K562 (cell line): Measurements from ENCODE around the gene KAT6B. TPM values are rescaled to one million over a fixed set of nuclear protein-coding genes. Genes with fewer than 3 reads are reported as not detected.
A peak's percentile ranks its signal among the peaks of the same experiment; 100 is the strongest.

Source experiments
- ATAC-seq: fragments of 200-7000 bp; cut with Tn5 transposase; 3 replicates; pipeline ENCODE4 v1.9.1; 2020; ENCODE audit warnings: moderate library complexity
- BruUV-seq: library from RNA; stranded (reverse); fragments of 400-500 nt; replicated peaks from 2 replicates; lab custom pipeline; 2021; lab: Mats Ljungman, UMichigan
- CTCF ChIA-PET: fragments of 300-600 bp; formaldehyde crosslinking; extraction: SDS; loops from one replicate; lab custom pipeline; 2021; ENCODE audit warnings: low intra/inter-chr PET ratio; lab: Yijun Ruan, JAX
- POLR2A ChIA-PET: fragments of 300-600, 350-650 bp; sonication (Branson Sonifier 250); formaldehyde crosslinking; extraction: SDS; loops from one replicate; lab custom pipeline; 2021; ENCODE audit warnings: antibody characterized with exemption, inconsistent platforms; lab: Yijun Ruan, JAX
- DNase-seq, 4 experiments: peaks; one replicate each; pipeline versions ENCODE4 v3.0.0 to v3.0.0-alpha.2; 2011 to 2018; ENCODE audit warnings: low spot score in 3 of 4, mixed read lengths in 3 of 4; ENCODE audit errors: extremely low read depth in 1 of 4
- FAIRE-seq: peaks from 2 replicates; lab custom pipeline; 2011; peaks lifted over from hg19 to GRCh38; lab: Jason Lieb, UNC
- H2AFZ ChIP-seq: 2 replicates; pipeline ENCODE4 v1.6.0; 2011; ENCODE audit warnings: low read depth, low read length, control low read depth, inconsistent platforms
- H3K27ac ChIP-seq: fragments of 200-600 bp; 3 replicates; pipeline ENCODE4 v1.8.0; 2011; ENCODE audit warnings: low read depth, mild to moderate bottlenecking, control low read depth, inconsistent platforms, low read length, moderate library complexity, mixed read lengths; ENCODE audit errors: extremely low read depth
- H3K27me3 ChIP-seq, 2 experiments: fragments of 300-600 bp in 1 of 2; 2 replicates in 1 of 2; 3 replicates in 1 of 2; pipeline versions ENCODE4 v1.6.0 to v1.8.0; 2011; ENCODE audit warnings: inconsistent platforms in 2 of 2, low read length in 2 of 2, mild to moderate bottlenecking in 1 of 2, mixed read lengths in 1 of 2, moderate library complexity in 1 of 2; ENCODE audit not compliant: control insufficient read depth in 2 of 2, insufficient read depth in 2 of 2
- H3K36me3 ChIP-seq: fragments of 300-600 bp; 3 replicates; pipeline ENCODE4 v1.8.0; 2011; ENCODE audit warnings: mild to moderate bottlenecking, low read length, inconsistent platforms; ENCODE audit not compliant: control insufficient read depth, insufficient read depth
- H3K4me1 ChIP-seq, 2 experiments: fragments of 200-600 bp in 1 of 2; replicated peaks in 1 of 2; 2 replicates in 1 of 2; 3 replicates in 1 of 2; pipeline versions ENCODE4 v1.5.1 to v1.8.0; 2011; ENCODE audit warnings: inconsistent platforms in 2 of 2, low read length in 2 of 2, mild to moderate bottlenecking in 1 of 2, mixed read lengths in 1 of 2, moderate library complexity in 1 of 2; ENCODE audit not compliant: control insufficient read depth in 2 of 2, insufficient read depth in 2 of 2
- H3K4me2 ChIP-seq: 2 replicates; pipeline ENCODE4 v1.6.1; 2011; ENCODE audit warnings: low read length, control low read depth, inconsistent platforms, mixed read lengths; ENCODE audit not compliant: insufficient read depth
- H3K4me3 ChIP-seq: fragments of 200-600 bp; sonication (generic), shearing (Covaris generic); 2 replicates; pipeline ENCODE4 v1.5.1; 2016; ENCODE audit warnings: control low read depth, inconsistent platforms
- H3K79me2 ChIP-seq: fragments of 200-600 bp; 3 replicates; pipeline ENCODE4 v1.8.0; 2011; ENCODE audit warnings: low read length, inconsistent platforms; ENCODE audit not compliant: control insufficient read depth, insufficient read depth
- H3K9ac ChIP-seq, 2 experiments: 2 replicates each; pipeline versions ENCODE4 v1.6.0 to v1.6.1; 2011; ENCODE audit warnings: low read depth in 2 of 2, low read length in 2 of 2, control low read depth in 1 of 2, inconsistent platforms in 1 of 2, mild to moderate bottlenecking in 1 of 2, mixed read lengths in 1 of 2; ENCODE audit not compliant: insufficient read depth in 1 of 2
- H3K9me1 ChIP-seq: one replicate; pipeline ENCODE4 v1.6.0; 2011; ENCODE audit warnings: inconsistent platforms, mild to moderate bottlenecking, low read length, moderate library complexity; ENCODE audit not compliant: control insufficient read depth, insufficient read depth
- H3K9me3 ChIP-seq: replicated peaks from 2 replicates; pipeline ENCODE4 v1.5.1; 2011; ENCODE audit warnings: low read depth, low read length, inconsistent platforms; ENCODE audit not compliant: control insufficient read depth, insufficient read depth
- H4K20me1 ChIP-seq: replicated peaks from 2 replicates; pipeline ENCODE4 v1.6.1; 2011; ENCODE audit warnings: low read length, inconsistent platforms, mixed read lengths; ENCODE audit not compliant: control insufficient read depth, insufficient read depth
- ARID1B ChIP-seq: fragments of 450-650 bp; IDR thresholded peaks from 2 replicates; pipeline ENCODE4 v1.6.1; 2016; ENCODE audit warnings: antibody characterized with exemption, mild to moderate bottlenecking, inconsistent platforms
- FOXA1 ChIP-seq: fragments of 450-650 bp; IDR thresholded peaks from 2 replicates; pipeline ENCODE4 v1.6.1; 2016; ENCODE audit warnings: mild to moderate bottlenecking, borderline replicate concordance
- HNRNPK ChIP-seq: fragments of 200-400 bp; formaldehyde crosslinking; IDR thresholded peaks from one replicate; pipeline ENCODE4 v1.6.1; 2018; ENCODE audit warnings: mild to moderate bottlenecking, low read depth, low read length; ENCODE audit not compliant: poor library complexity, severe bottlenecking
- HNRNPL ChIP-seq: fragments of 200-400 bp; formaldehyde crosslinking; IDR thresholded peaks from 2 replicates; pipeline ENCODE4 v1.6.1; 2017; ENCODE audit warnings: low read depth, mild to moderate bottlenecking, low read length
- HOXB6 ChIP-seq: fragments of 250-450 bp; sonication (Bioruptor Pico); IDR thresholded peaks from 2 replicates; pipeline ENCODE4 v1.5.1; 2022; ENCODE audit warnings: mild to moderate bottlenecking, borderline replicate concordance
- JUND ChIP-seq, 2 experiments: IDR thresholded peaks; 2 replicates in 1 of 2; 3 replicates in 1 of 2; pipeline ENCODE4 v1.6.1; 2011; ENCODE audit warnings: borderline replicate concordance in 2 of 2, low read depth in 2 of 2, low read length in 2 of 2, improper control_type of control experiment in 1 of 2, missing biosample characterization in 1 of 2, missing genetic modification characterization in 1 of 2, missing genetic modification reagents in 1 of 2
- MED1 ChIP-seq: sonication (generic); formaldehyde crosslinking; IDR thresholded peaks from 2 replicates; pipeline ENCODE4 v1.8.1; 2023; ENCODE audit warnings: missing genetic modification reagents, borderline replicate concordance
- MEIS2 ChIP-seq: fragments of 450-650 bp; IDR thresholded peaks from 2 replicates; pipeline ENCODE4 v1.6.1; 2014; ENCODE audit warnings: mild to moderate bottlenecking; ENCODE audit not compliant: partially characterized antibody
- NFRKB ChIP-seq: fragments of 450-650 bp; IDR thresholded peaks from 2 replicates; pipeline ENCODE4 v1.6.1; 2016; ENCODE audit warnings: low read depth
- SMARCC2 ChIP-seq: fragments of 450-650 bp; IDR thresholded peaks from 2 replicates; pipeline ENCODE4 v1.6.1; 2017; ENCODE audit warnings: antibody characterized with exemption, moderate library complexity, mild to moderate bottlenecking, low read depth
- ZKSCAN1 ChIP-seq: fragments of 150-350 bp; IDR thresholded peaks from 2 replicates; pipeline ENCODE4 v1.6.1; 2016; ENCODE audit warnings: low read depth, low read length
- ZNF444 ChIP-seq: fragments of 250-450 bp; sonication (Bioruptor Pico); IDR thresholded peaks from 2 replicates; pipeline ENCODE4 v1.4.0; 2020; ENCODE audit warnings: mild to moderate bottlenecking, moderate library complexity
- ZNF695 ChIP-seq: fragments of 450-650 bp; formaldehyde crosslinking; IDR thresholded peaks from 2 replicates; pipeline ENCODE4 v1.4.0; 2020; ENCODE audit warnings: mild to moderate bottlenecking, moderate library complexity
- WGBS: fragments of 100-300 bp; shearing (Covaris generic); methylation state at CpG from one replicate; pipeline ENCODE4 v1.1.6; 2016; ENCODE audit warnings: low coverage, mixed read lengths; ENCODE audit not compliant: insufficient coverage; ENCODE audit errors: missing lambda C conversion rate; 5-methylcytosine and 5-hydroxymethylcytosine counted together
- in situ Hi-C: fragments of 300-500 bp; cut with MboI; formaldehyde crosslinking; loops from 4 replicates; pipeline ENCODE4 v1.15.0; 2018; ENCODE audit warnings: inconsistent platforms, mixed read lengths
- intact Hi-C: fragments of 100-400 bp; cut with micrococcal nuclease; formaldehyde crosslinking; loops from 2 replicates; pipeline ENCODE4 v1.14.2; 2022
- polyA plus RNA-seq, 8 experiments: library from polyadenylated mRNA; depleted of rRNA in 4 of 8; stranded (reverse) in 5 of 8; unstranded in 3 of 8; fragments of >200 nt; fragmentation: Nextera tagmentation in 2 of 8; fragmentation: Illumina TruSeq in 1 of 8; extraction: Ambion mirVana in 2 of 8; extraction: Trizol in 1 of 8; gene quantifications; 2 replicates each; pipeline versions ENCODE4 v1.2.1 to v1.2.3, GENCODE V29; 2011 to 2014; ENCODE audit warnings: inconsistent platforms in 1 of 8, missing spikeins in 1 of 8
- total RNA-seq, 7 experiments: library from RNA; depleted of rRNA in 6 of 7; stranded (reverse); fragments of >200 nt in 6 of 7; fragmentation: Illumina TruSeq in 2 of 7; extraction: Trizol in 2 of 7; gene quantifications; 2 replicates each; pipeline versions ENCODE4 v1.2.1 to v1.2.3, GENCODE V29; 2011 to 2021; ENCODE audit warnings: low replicate concordance in 1 of 7
- TF ChIP-seq, protein P1 (sequence below): fragments of 250-450 bp; sonication (Bioruptor Pico); IDR thresholded peaks from 2 replicates; pipeline ENCODE4 v1.4.0; 2020; ENCODE audit warnings: mild to moderate bottlenecking
- TF ChIP-seq, protein P2 (sequence below): sonication (generic); formaldehyde crosslinking; IDR thresholded peaks from 2 replicates; pipeline ENCODE4 v1.8.0; 2022; ENCODE audit warnings: mild to moderate bottlenecking, missing genetic modification reagents
- TF ChIP-seq, protein P3 (sequence below): fragments of 450-650 bp; IDR thresholded peaks from 2 replicates; pipeline ENCODE4 v1.6.1; 2017; ENCODE audit warnings: mild to moderate bottlenecking, moderate library complexity
- TF ChIP-seq, protein P4 (sequence below): fragments of 450-650 bp; formaldehyde crosslinking; conservative IDR thresholded peaks from 2 replicates; pipeline ENCODE4 v1.4.0; 2022; ENCODE audit warnings: mild to moderate bottlenecking, missing genetic modification characterization

Gene KAT6B
- total and polyA plus RNA-seq, 9 of the 15 experiments (the other 6 are each of a cell fraction or from before 2014, with no cell fraction given): 1.4 to 9.2 (median 6.8) TPM

DNA sequence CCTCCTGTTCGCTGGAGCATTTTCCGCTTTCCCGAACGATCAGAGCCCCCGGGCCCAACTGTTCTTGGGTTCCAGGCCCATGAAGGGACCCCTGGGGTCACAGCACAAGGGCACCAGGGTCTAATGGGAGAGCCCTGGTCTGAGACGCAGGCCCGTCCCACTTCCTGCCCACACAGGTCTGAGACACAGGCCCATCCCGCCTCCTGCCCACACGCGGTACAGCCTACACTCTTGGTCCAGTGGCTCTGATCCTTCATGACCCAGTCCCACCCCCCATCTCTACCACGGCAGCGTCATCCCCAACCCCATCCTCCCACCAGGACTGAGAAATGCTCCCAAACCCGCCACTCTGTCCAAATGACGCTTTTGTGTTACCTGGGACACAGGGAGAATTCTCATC lies 246.3 kb downstream of the KAT6B start:
- Histone ChIP-seq H3K27ac (no peak overlapping the region), H3K4me3 (no peak overlapping the region), H3K27me3 (no peaks in the 10 kb centered on the region; a peak in 1 of 5 replicates), H3K9ac (no peak overlapping the region), H3K4me1 (peaks cover 0 to 9% of the 10 kb centered on the region in 2 experiments; a peak in 2 of 5 replicates), H3K4me2 (no peak overlapping the region), H3K9me3 (no peaks in the 10 kb centered on the region), H3K36me3 (no peaks in the 10 kb centered on the region), H4K20me1 (no peaks in the 10 kb centered on the region), H3K79me2 (no peaks in the 10 kb centered on the region), H3K9me1 (no peaks in the 10 kb centered on the region), H2AFZ (0 out of 2 replicates have a peak overlapping the region, but pooled peaks have one; percentile 26)
- intact Hi-C loops (no loop called here), in situ Hi-C loops (no loop called here)
- DNase-seq (no peak), FAIRE-seq (no peak), ATAC-seq (no peak)
- CTCF ChIA-PET: no interaction called here
- 50% methylated on average over 12 of the region's 14 CpGs for WGBS
- POLR2A ChIA-PET: no interaction called here
- no TSS peak for BruUV-seq
- TF ChIP-seq ARID1B (no peak), FOXA1 (no peak), SMARCC2 (no peak), MEIS2 (no peak), HNRNPK (no peak), HOXB6 (CRISPR knock-in tag) (no peak), HNRNPL (no peak), ZNF695 (CRISPR knock-in tag) (no peak), NFRKB (no peak), JUND (IDR thresholded peaks at IDR 0.05; ENCODE audit: borderline replicate concordance, low read depth, low read length) (no peak), JUND (tag; IDR thresholded peaks at IDR 0.05; ENCODE audit: borderline replicate concordance, low read depth, low read length) (no peak), MED1 (CRISPR knock-in tag) (no peak), ZNF444 (CRISPR knock-in tag) (no peak), ZKSCAN1 (no peak)
- TF ChIP-seq, protein P1, sequence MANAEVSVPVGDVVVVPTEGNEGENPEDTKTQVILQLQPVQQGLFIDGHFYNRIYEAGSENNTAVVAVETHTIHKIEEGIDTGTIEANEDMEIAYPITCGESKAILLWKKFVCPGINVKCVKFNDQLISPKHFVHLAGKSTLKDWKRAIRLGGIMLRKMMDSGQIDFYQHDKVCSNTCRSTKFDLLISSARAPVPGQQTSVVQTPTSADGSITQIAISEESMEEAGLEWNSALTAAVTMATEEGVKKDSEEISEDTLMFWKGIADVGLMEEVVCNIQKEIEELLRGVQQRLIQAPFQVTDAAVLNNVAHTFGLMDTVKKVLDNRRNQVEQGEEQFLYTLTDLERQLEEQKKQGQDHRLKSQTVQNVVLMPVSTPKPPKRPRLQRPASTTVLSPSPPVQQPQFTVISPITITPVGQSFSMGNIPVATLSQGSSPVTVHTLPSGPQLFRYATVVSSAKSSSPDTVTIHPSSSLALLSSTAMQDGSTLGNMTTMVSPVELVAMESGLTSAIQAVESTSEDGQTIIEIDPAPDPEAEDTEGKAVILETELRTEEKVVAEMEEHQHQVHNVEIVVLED (CRISPR knock-in tag): no peak
- TF ChIP-seq, protein P2, sequence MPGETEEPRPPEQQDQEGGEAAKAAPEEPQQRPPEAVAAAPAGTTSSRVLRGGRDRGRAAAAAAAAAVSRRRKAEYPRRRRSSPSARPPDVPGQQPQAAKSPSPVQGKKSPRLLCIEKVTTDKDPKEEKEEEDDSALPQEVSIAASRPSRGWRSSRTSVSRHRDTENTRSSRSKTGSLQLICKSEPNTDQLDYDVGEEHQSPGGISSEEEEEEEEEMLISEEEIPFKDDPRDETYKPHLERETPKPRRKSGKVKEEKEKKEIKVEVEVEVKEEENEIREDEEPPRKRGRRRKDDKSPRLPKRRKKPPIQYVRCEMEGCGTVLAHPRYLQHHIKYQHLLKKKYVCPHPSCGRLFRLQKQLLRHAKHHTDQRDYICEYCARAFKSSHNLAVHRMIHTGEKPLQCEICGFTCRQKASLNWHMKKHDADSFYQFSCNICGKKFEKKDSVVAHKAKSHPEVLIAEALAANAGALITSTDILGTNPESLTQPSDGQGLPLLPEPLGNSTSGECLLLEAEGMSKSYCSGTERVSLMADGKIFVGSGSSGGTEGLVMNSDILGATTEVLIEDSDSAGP (CRISPR knock-in tag): no peak
- TF ChIP-seq, protein P3, sequence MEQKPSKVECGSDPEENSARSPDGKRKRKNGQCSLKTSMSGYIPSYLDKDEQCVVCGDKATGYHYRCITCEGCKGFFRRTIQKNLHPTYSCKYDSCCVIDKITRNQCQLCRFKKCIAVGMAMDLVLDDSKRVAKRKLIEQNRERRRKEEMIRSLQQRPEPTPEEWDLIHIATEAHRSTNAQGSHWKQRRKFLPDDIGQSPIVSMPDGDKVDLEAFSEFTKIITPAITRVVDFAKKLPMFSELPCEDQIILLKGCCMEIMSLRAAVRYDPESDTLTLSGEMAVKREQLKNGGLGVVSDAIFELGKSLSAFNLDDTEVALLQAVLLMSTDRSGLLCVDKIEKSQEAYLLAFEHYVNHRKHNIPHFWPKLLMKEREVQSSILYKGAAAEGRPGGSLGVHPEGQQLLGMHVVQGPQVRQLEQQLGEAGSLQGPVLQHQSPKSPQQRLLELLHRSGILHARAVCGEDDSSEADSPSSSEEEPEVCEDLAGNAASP: no peak
- TF ChIP-seq, protein P4, sequence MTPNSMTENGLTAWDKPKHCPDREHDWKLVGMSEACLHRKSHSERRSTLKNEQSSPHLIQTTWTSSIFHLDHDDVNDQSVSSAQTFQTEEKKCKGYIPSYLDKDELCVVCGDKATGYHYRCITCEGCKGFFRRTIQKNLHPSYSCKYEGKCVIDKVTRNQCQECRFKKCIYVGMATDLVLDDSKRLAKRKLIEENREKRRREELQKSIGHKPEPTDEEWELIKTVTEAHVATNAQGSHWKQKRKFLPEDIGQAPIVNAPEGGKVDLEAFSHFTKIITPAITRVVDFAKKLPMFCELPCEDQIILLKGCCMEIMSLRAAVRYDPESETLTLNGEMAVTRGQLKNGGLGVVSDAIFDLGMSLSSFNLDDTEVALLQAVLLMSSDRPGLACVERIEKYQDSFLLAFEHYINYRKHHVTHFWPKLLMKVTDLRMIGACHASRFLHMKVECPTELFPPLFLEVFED (CRISPR knock-in tag): no peak
